GM19328 (cell line): ENCODE results near the gene WDR82.

Source experiments
- ATAC-seq: cut with Tn5 transposase; IDR thresholded peaks from one replicate; pipeline ENCODE4 v1.9.1; 2021; ENCODE audit warnings: mild to moderate bottlenecking, moderate library complexity; ENCODE audit not compliant: unreplicated experiment

WDR82 gene

GRCh38 chr3:52259448-52259847 is 19.0 kb downstream of the WDR82 start:
- no peak for ATAC-seq

GRCh38 chr3:52259035-52259434 is 19.4 kb downstream of the WDR82 start:
- ATAC-seq = no peak

- ATAC-seq = no peak
Measured at GRCh38 chr3:52257911-52258310, 20.5 kb downstream of the WDR82 start.

GRCh38 chr3:52256622-52257021 is 21.8 kb downstream of the WDR82 start:
- ATAC-seq = no peak

- no peak for ATAC-seq
Measured at GRCh38 chr3:52256159-52256558, 22.3 kb downstream of the WDR82 start.

- ATAC-seq = no peak
Measured at GRCh38 chr3:52254608-52255007, 23.8 kb downstream of the WDR82 start.

GRCh38 chr3:52253314-52254304 is 24.8 kb downstream of the WDR82 start:
- peak; percentile 84 for ATAC-seq

GRCh38 chr3:52250122-52250521 is 28.3 kb downstream of the WDR82 start:
- ATAC-seq = no peak

- ATAC-seq = no peak
Measured at GRCh38 chr3:52249683-52250082, 28.8 kb downstream of the WDR82 start.

GRCh38 chr3:52248816-52249547 is 29.5 kb downstream of the WDR82 start:
- ATAC-seq = no peak

- ATAC-seq = no peak
Measured at GRCh38 chr3:52248165-52248541, 30.3 kb downstream of the WDR82 start.

- no peak for ATAC-seq
Measured at GRCh38 chr3:52247409-52248164, 30.9 kb downstream of the WDR82 start.

- no peak for ATAC-seq
Measured at GRCh38 chr3:52246728-52247408, 31.6 kb downstream of the WDR82 start.

GRCh38 chr3:52246264-52246620 is 32.2 kb downstream of the WDR82 start:
- no peak for ATAC-seq

- ATAC-seq = no peak
Measured at GRCh38 chr3:52245322-52246263, 32.9 kb downstream of the WDR82 start, which contains the start of gene PPM1M. Gene PPM1M, plus strand, starts transcription at chr3:52245759. Its CDS starts 66 bp downstream, at chr3:52245825.

- ATAC-seq = no peak
Measured at GRCh38 chr3:52243791-52244628, 34.4 kb downstream of the WDR82 start.

GRCh38 chr3:52242039-52242438 is 36.4 kb downstream of the WDR82 start:
- ATAC-seq = no peak

- ATAC-seq = no peak
Measured at GRCh38 chr3:52240886-52241370, 37.5 kb downstream of the WDR82 start.
